ENCODE results near the gene ATRNL1. TPM values are rescaled to one million over a fixed set of nuclear protein-coding genes. Genes with fewer than 3 reads are reported as not detected.
A peak's percentile ranks its signal among the peaks of the same experiment; 100 is the strongest.

Gene ATRNL1
- total RNA-seq, 1 donor from 2014 or later, result 16.4 TPM

GRCh38 chr10:115572740-115573455, 479.7 kb downstream of the ATRNL1 start:
- H2AFZ ChIP-seq (replicated peaks), result peak overlapping the region; percentile 89
- peak; percentile 62 for TF ChIP-seq CTCF (IDR thresholded peaks at IDR 0.05)
- no peak for TF ChIP-seq EZH2 (IDR thresholded peaks at IDR 0.05)
- no peaks in the 10 kb centered on the region for H4K20me1 ChIP-seq (ENCODE audit: low read depth)
- H3K36me3 ChIP-seq, result no peaks in the 10 kb centered on the region
- no peaks in the 10 kb centered on the region for H3K79me2 ChIP-seq (ENCODE audit: low read depth)
- H3K27ac Mint-ChIP-seq, result no peak overlapping the region
- H3K4me3 ChIP-seq, result no peak overlapping the region
- H3K27me3 Mint-ChIP-seq (ENCODE audit: insufficient read depth, low read depth), result no peaks in the 10 kb centered on the region
- H3K4me3 Mint-ChIP-seq, result no peak overlapping the region
- H3K4me2 ChIP-seq, result no peak overlapping the region
- H3F3A ChIP-seq (ENCODE audit: low read depth), result no peaks in the 10 kb centered on the region
- no peak overlapping the region for H3K27ac ChIP-seq
- H3K4me1 ChIP-seq, result no peaks in the 10 kb centered on the region
- no peaks in the 10 kb centered on the region for H3K4me1 Mint-ChIP-seq
- no peaks in the 10 kb centered on the region for H3K36me3 Mint-ChIP-seq
- H3K27me3 ChIP-seq, result no peaks in the 10 kb centered on the region
- H3K9ac ChIP-seq, result no peak overlapping the region
- DNase-seq (ENCODE audit: low spot score), result peak; percentile 42
- H3K9me3 ChIP-seq (ENCODE audit: low read depth), result no peaks in the 10 kb centered on the region
- no peaks in the 10 kb centered on the region for H3K9me3 Mint-ChIP-seq

- H3K36me3 ChIP-seq, result no peaks in the 10 kb centered on the region
- H3F3A ChIP-seq (ENCODE audit: low read depth), result no peaks in the 10 kb centered on the region
- no peaks in the 10 kb centered on the region for H3K9me3 ChIP-seq (ENCODE audit: low read depth)
- H3K27me3 ChIP-seq, result no peaks in the 10 kb centered on the region
- H3K4me3 Mint-ChIP-seq, result no peak overlapping the region
- TF ChIP-seq CTCF (IDR thresholded peaks at IDR 0.05) (peak; percentile 12), EZH2 (IDR thresholded peaks at IDR 0.05) (no peak)
- no peak for DNase-seq (ENCODE audit: low spot score)
- no peak overlapping the region for H3K4me3 ChIP-seq
- H3K36me3 Mint-ChIP-seq, result no peaks in the 10 kb centered on the region
- no peak overlapping the region for H3K27ac Mint-ChIP-seq
- no peaks in the 10 kb centered on the region for H3K79me2 ChIP-seq (ENCODE audit: low read depth)
- H2AFZ ChIP-seq (replicated peaks), result no peak overlapping the region
- peaks cover 6% of the 10 kb centered on the region for H3K4me1 ChIP-seq
- H4K20me1 ChIP-seq (ENCODE audit: low read depth), result no peaks in the 10 kb centered on the region
- H3K4me1 Mint-ChIP-seq, result no peaks in the 10 kb centered on the region
- H3K9ac ChIP-seq, result no peak overlapping the region
- peaks cover 5% of the 10 kb centered on the region for H3K9me3 Mint-ChIP-seq
- no peak overlapping the region for H3K27ac ChIP-seq
- no peaks in the 10 kb centered on the region for H3K27me3 Mint-ChIP-seq (ENCODE audit: insufficient read depth, low read depth)
- no peak overlapping the region for H3K4me2 ChIP-seq
Measured at GRCh38 chr10:115580239-115580638, 487.1 kb downstream of the ATRNL1 start.

- Mint-ChIP-seq H3K27me3 (ENCODE audit: insufficient read depth, low read depth) (no peaks in the 10 kb centered on the region), H3K4me3 (no peak overlapping the region), H3K4me1 (no peaks in the 10 kb centered on the region), H3K36me3 (no peaks in the 10 kb centered on the region), H3K9me3 (no peaks in the 10 kb centered on the region), H3K27ac (no peak overlapping the region)
- H3K4me3 ChIP-seq, result no peak overlapping the region
- no peak for TF ChIP-seq CTCF (IDR thresholded peaks at IDR 0.05)
- no peak for TF ChIP-seq EZH2phosphoT487 (IDR thresholded peaks at IDR 0.05)
- TF ChIP-seq EZH2 (IDR thresholded peaks at IDR 0.05), result no peak
- H3F3A ChIP-seq (ENCODE audit: low read depth), result no peaks in the 10 kb centered on the region
- no peak overlapping the region for H3K9ac ChIP-seq
- no peaks in the 10 kb centered on the region for H3K9me3 ChIP-seq (ENCODE audit: low read depth)
- no peak overlapping the region for H3K4me2 ChIP-seq
- H4K20me1 ChIP-seq (ENCODE audit: low read depth), result no peaks in the 10 kb centered on the region
- no peaks in the 10 kb centered on the region for H3K27me3 ChIP-seq
- H3K4me1 ChIP-seq, result no peaks in the 10 kb centered on the region
- H2AFZ ChIP-seq (replicated peaks), result no peak overlapping the region
- H3K36me3 ChIP-seq, result no peaks in the 10 kb centered on the region
- DNase-seq (ENCODE audit: low spot score), result no peak
- no peaks in the 10 kb centered on the region for H3K79me2 ChIP-seq (ENCODE audit: low read depth)
- H3K27ac ChIP-seq, result no peak overlapping the region
Measured at GRCh38 chr10:115593060-115593459, 499.9 kb downstream of the ATRNL1 start.
